Measurements from ENCODE around the gene PTGER3. TPM values are rescaled to one million over a fixed set of nuclear protein-coding genes. Genes with fewer than 3 reads are reported as not detected.

PTGER3 gene
- total RNA-seq, 4 donors from 2014 or later, result 79.5 to 143 (median 88.6) TPM

DNA sequence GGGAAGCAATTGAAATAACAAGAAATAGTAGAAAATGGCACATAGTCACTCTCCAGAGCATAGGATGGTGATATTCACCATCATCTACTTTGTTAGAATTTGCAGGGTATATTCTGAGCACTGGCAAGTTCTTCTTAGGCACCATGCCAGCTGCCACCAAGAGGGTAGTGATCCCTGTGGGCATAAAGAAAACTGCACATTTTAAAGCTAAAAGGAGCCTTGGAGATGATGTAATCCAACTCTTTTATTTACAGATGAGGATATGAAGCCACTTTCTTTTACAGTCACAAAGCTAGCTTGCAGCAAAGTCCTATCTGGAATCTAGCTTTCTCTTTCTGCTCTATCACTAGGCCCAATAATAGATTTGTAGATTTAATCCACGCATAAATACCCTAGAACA, 69.0 kb downstream of the PTGER3 start:
- intact Hi-C loops (cut with DNase I; ENCODE audit: low total_unique reads), result no loop called here
- no peak for DNase-seq (ENCODE audit: low spot score in 2 of 2)
- WGBS, 2 donors, result 82 to 83% methylated on average over 1 of the region's 1 CpG
- TF ChIP-seq, protein P1, sequence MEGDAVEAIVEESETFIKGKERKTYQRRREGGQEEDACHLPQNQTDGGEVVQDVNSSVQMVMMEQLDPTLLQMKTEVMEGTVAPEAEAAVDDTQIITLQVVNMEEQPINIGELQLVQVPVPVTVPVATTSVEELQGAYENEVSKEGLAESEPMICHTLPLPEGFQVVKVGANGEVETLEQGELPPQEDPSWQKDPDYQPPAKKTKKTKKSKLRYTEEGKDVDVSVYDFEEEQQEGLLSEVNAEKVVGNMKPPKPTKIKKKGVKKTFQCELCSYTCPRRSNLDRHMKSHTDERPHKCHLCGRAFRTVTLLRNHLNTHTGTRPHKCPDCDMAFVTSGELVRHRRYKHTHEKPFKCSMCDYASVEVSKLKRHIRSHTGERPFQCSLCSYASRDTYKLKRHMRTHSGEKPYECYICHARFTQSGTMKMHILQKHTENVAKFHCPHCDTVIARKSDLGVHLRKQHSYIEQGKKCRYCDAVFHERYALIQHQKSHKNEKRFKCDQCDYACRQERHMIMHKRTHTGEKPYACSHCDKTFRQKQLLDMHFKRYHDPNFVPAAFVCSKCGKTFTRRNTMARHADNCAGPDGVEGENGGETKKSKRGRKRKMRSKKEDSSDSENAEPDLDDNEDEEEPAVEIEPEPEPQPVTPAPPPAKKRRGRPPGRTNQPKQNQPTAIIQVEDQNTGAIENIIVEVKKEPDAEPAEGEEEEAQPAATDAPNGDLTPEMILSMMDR (IDR thresholded peaks at IDR 0.05), result no peak
- H3K4me3 ChIP-seq (ENCODE audit: low read depth, poor library complexity, severe bottlenecking), result no peak overlapping the region

DNA sequence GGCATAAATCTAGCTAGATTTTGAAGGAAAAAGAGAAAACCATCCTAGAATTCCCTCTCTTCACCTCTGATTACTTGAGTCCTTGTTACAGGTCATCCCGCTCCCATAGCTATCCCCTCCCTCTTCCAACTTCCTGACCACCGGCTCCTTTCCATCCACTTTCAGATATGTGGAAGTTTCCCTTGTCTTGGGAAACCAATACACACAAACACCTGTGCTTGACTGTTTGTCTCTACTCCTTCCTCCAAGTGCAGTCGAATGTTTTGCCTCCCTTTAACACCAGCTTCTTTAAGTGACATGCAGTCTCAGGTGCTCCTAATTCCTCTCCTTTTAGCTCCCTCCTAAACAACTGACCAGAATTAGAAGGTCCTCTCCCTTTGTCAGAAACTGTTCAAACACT, 70.0 kb downstream of the PTGER3 start:
- H3K4me3 ChIP-seq (ENCODE audit: low read depth, poor library complexity, severe bottlenecking), result no peak overlapping the region
- TF ChIP-seq, protein P1 (IDR thresholded peaks at IDR 0.05), result no peak
- TF ChIP-seq POLR2A (IDR thresholded peaks at IDR 0.05), result no peak
- WGBS, 2 donors, result 60 to 72% methylated on average over 3 of the region's 3 CpGs
- no peak for DNase-seq (ENCODE audit: low spot score in 2 of 2)
- intact Hi-C loops (cut with DNase I; ENCODE audit: low total_unique reads), result no loop called here

DNA sequence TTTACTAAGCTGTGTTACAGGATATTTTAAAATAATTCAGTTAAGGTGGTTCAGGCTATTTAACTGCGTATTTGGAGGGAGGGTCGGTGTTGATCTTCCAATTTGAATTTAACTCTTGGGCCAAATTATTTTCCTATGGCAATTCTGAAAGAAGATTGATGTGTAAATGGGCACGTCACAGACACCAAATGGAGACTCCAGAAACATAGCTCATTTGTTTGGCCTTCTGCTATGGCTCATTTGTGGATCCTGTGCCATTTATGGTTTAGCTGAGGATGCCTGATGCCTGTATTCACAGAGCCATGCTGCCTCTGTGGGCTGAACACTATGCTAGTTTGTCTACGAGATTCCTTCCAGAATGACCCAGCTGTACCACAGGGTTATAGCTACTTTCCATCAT, 70.6 kb downstream of the PTGER3 start:
- 67 to 77% methylated on average over 4 of the region's 4 CpGs for WGBS, 2 donors
- DNase-seq (ENCODE audit: low spot score in 2 of 2), result no peak
- intact Hi-C loops (cut with DNase I; ENCODE audit: low total_unique reads), result no loop called here
- H3K4me3 ChIP-seq (ENCODE audit: low read depth, poor library complexity, severe bottlenecking), result no peak overlapping the region
- no peak for TF ChIP-seq POLR2A (IDR thresholded peaks at IDR 0.05)
- TF ChIP-seq, protein P1 (IDR thresholded peaks at IDR 0.05), result no peak

DNA sequence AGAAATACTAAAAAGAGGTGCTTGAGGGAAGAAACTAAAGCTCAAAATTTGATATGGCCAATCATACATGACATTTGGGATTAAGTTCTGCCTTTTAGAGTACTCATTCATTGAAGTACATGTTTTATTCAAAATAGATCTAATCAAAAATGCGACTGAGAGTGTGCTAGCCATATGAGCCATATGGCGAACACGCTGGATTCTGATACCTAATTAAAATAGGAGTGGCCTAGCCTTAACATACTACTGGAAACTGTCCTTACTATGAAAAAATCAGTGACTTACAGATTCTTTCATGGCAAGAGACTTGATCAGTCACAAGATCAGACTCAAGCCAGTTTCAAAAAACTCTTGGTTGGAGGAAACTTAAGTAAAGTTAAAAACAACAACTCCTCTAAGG, 73.9 kb downstream of the PTGER3 start:
- intact Hi-C loops (cut with DNase I; ENCODE audit: low total_unique reads), result no loop called here
- TF ChIP-seq POLR2A (IDR thresholded peaks at IDR 0.05), result no peak
- TF ChIP-seq, protein P1 (IDR thresholded peaks at IDR 0.05), result no peak
- 69 to 78% methylated on average over 3 of the region's 3 CpGs for WGBS, 2 donors
- no peak overlapping the region for H3K4me3 ChIP-seq (ENCODE audit: low read depth, poor library complexity, severe bottlenecking)
- no peak for DNase-seq (ENCODE audit: low spot score in 2 of 2)

DNA sequence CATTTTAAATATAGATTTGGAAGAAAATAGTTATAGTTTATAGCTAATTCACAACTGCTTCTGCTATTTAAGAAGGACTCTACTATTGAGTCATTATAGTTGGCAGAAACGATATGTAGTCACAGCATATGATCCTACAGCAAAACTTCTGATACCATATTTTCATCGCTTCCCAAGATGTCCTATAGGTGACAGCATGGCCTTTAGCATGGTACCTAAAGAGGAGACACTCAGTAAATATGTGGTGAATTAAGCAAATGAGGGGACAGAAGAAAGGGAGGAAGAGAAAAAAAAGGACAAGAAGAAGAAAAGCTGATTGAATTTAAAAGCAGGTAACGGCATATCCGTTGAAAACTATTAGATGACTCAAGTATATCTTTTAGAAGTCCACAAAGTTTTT, 77.2 kb downstream of the PTGER3 start:
- intact Hi-C loops (cut with DNase I; ENCODE audit: low total_unique reads), result no loop called here
- TF ChIP-seq, protein P1 (IDR thresholded peaks at IDR 0.05), result no peak
- no peak for TF ChIP-seq POLR2A (IDR thresholded peaks at IDR 0.05)
- no peak for DNase-seq (ENCODE audit: low spot score in 2 of 2)
- no peak overlapping the region for H3K4me3 ChIP-seq (ENCODE audit: low read depth, poor library complexity, severe bottlenecking)
- WGBS, 2 donors, result 79 to 95% methylated on average over 4 of the region's 4 CpGs

DNA sequence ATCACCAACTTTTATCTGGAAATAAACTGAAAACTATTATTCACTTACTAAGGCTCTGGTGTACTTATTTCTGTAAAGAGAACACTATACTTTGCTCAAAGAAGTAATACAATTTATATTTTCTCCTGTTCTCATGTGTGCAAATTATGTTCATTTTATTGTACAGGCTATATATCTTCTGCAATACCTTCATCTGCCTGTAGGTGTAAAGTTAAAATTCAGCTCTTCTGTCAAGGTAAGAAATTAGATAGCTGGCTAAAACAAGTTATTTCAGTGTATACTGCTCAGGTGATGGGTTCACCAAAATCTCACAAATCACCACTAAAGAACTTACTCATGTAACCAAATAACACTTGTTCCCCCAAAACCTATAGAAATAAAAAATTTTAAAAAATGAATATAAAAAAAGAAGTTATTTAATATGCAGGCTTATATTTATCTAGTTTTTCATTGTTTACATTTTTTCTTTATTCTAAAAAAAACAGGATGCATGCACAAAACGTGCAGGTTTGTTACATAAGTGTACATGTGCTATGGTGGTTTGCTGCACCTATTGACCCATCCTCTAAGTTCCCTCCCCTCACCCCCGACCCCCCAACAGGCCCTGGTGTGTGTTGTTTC, 81.5 kb downstream of the PTGER3 start:
- intact Hi-C loops (cut with DNase I; ENCODE audit: low total_unique reads), result no loop called here
- 49 to 54% methylated on average over 2 of the region's 2 CpGs for WGBS, 2 donors
- no peak for DNase-seq (ENCODE audit: low spot score in 2 of 2)
- TF ChIP-seq, protein P1 (IDR thresholded peaks at IDR 0.05), result no peak
- no peak overlapping the region for H3K4me3 ChIP-seq (ENCODE audit: low read depth, poor library complexity, severe bottlenecking)
